CD4-positive, alpha-beta T cell treated with Interleukin-17A for 4 hours (primary cell): ENCODE measurements around the gene FANCD2OS.
"Not testable (repeated sequence)": the region's sequence is repeated elsewhere in the genome, so short reads cannot be mapped to it uniquely, and the experiment has no call there.

Source experiments
- DNase-seq: peaks from one replicate; pipeline ENCODE4 v3.0.0-alpha.2; 2020; ENCODE audit warnings: mixed read lengths

FANCD2OS gene

DNA sequence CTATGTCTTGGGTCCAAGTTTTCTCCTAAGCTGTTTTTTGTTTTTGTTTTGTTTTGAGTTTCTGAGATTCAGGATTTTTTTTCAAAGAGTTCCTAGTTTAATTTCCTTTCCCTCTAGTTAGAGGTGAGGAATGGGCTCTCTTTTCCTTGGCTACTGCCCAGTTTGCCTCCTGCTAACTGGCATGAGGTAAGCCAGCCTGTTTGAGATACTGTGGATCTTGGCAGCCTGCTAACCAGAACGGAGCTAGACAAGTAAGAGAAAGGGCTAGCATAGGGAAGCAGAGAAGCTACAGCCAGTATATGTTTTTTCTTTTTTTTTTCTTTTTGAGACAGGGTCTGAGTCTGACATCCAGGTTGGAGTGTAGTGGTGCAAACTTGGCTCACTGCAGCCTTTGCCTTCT, 17.3 kb downstream of the FANCD2OS start:
- not testable (repeated sequence) for DNase-seq

GRCh38 chr3:10090179-10090578, 17.9 kb downstream of the FANCD2OS start:
- DNase-seq = no peak

DNA sequence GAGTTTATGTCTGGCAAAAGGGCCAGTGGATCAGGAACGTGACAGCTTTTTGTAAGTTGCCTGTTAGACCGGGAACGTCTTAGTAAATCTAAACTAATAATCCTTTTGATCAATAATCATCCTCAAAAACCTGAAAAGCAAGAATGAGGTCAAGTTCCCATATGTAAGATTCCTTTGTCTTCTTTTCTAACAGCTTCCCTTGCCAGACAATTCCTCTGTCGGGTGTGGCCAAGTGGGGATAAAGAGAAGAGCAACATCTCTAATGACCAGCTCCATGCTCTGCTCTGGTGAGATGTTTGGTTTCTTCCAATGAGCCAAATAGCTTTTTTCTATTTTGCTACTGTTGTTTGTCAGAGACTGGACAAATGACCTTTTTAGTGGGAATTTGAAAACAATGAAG, 19.8 kb downstream of the FANCD2OS start:
- DNase-seq = no peak

- DNase-seq = no peak
These were observed 22.3 kb downstream of the FANCD2OS start for GRCh38 chr3:10085738-10086137.

GRCh38 chr3:10081871-10082270, 26.2 kb downstream of the FANCD2OS start:
- no peak for DNase-seq

DNA sequence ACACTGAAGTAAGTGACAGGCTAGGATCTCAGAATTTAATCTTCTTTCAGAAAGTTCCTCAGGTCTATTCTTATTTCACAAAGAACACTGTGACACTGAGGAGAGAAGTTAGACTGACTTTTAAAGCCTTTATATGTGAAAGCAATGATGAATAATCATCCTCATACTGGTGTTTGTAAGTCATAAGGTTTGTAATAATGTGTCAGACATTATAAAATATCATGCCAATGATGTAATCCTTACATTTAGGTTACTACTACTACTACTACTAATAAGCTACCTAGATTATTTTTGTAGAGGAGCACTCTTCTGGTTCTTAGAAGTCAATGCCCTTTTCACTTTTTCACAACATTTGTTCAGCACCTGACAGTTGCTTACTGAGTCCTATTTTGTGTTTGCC, 33.4 kb downstream of the FANCD2OS start:
- DNase-seq = no peak

- DNase-seq = not testable (repeated sequence)
These were observed 38.0 kb downstream of the FANCD2OS start for GRCh38 chr3:10070077-10070476.

DNA sequence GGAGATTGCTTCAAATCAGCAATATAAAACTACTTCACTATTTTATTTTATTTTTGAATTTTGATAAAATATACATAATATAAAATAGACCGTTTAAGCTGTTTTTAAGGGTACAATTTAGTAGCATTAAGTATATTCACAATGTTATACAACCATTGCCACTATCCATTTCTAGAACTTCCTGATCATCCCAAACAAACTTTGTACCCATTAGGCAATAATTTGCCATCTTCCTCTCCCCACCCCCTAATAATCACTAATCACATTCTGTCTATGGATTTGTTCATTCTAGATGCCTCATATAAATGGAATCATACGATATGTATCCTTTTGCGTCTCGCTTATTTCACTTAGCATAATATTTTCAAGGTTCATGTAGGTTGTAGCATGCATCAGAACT, 53.0 kb downstream of the FANCD2OS start:
- no peak for DNase-seq
